IPS DF 4.7 (cell line): ENCODE data around the gene GTF2H2C.
"Not testable (repeated sequence)": the region's sequence is repeated elsewhere in the genome, so short reads cannot be mapped to it uniquely, and the experiment has no call there.

ENCODE experiments used
- DNase-seq: peaks from one replicate; pipeline ENCODE4 v3.0.0-alpha.2; 2013; ENCODE audit warnings: low spot score; ENCODE audit errors: extremely low read depth

Gene GTF2H2C

DNA sequence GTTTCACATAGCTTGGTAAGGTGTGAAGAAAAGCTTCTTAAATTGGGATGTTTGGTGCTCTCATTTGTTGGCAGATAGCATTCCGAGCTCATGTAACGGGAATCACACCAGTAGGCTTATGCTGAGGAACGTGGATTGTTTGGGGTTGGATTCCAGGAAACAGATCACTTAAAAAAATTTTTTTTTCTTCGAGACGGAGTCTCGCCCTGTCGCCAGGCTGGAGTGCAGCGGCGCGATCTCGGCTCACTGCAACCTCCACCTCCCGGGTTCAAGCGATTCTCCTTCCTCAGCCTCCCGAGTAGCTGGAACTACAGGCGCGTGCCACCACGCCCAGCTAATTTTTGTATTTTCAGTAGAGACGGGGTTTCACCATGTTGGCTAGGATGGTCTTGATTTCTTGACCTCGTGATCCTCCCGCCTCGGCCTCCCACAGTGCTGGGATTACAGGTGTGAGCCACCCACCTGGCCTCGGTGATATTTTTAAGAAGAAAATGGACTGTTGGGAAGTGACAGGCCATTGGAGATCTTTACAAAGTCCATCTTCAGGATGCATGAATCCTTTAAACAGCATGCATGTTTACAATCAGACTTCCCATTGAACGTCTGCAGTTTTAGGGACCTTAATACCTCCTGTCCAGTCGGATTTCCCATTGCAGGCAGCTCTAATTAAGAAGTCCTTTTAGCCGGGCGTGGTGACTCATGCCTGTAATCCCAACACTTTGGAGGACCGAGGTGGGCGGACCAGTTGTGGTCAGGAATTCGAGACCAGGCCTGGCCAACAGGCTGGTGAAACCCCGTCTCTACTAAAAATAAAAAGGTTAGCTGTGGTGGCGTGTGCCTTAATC is 818 bp downstream of the GTF2H2C start:
- not testable (repeated sequence) for DNase-seq

DNA sequence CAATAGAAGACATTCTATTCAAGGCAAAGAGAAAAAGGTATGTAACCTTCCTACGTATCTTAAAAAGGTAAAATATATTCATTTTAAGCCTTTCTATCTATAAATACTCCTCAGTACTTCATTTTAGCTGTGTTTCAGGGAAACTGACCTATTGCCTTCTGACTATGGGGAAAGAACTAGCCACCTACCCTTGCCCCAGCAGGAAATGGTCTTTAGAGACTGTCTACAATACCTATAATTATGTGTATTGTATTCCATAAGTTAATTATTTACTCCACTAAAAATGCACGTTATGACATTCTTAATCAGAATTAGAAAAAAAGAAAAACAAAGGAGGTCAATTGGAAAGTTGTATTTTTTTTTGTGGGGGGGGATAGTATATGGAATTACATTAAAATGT is 6.2 kb downstream of the GTF2H2C start:
- DNase-seq = not testable (repeated sequence)

DNA sequence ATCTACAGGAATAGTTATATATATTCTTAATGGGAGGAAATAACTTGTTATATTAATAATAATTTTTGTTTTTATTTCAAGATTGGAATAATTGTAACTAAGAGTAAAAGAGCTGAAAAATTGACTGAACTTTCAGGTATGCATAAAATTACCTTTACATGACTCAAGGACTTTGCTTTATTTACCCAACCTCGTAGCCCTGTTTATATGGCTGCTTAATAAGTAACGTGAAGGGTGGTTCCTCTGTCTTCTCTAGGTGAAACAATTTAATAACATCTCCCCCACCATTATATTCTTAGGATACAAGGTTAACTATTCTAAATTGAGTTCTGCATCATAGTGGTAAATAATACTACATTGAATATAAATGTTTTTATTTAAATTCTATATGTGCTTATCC is 8.1 kb downstream of the GTF2H2C start:
- not testable (repeated sequence) for DNase-seq

DNA sequence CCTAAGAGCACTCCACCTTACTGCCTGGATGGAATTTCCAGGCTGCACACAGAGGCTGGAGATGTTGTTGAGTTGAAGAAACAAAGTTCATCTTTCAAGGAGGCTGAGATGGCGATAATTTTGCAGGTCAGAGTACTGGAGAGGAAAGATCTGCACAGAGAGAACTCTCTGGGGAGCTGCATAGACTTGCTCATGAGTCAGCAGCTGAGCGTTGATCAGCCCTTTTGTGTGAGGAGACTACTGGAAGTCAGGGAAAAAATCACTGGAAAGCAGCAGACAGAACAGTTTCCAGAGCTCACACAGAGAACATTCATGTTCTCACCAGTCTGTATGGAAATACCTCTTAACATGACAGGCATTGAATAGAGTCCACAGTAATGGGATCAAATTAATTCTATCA is 23.4 kb downstream of the GTF2H2C start:
- DNase-seq = not testable (repeated sequence)

DNA sequence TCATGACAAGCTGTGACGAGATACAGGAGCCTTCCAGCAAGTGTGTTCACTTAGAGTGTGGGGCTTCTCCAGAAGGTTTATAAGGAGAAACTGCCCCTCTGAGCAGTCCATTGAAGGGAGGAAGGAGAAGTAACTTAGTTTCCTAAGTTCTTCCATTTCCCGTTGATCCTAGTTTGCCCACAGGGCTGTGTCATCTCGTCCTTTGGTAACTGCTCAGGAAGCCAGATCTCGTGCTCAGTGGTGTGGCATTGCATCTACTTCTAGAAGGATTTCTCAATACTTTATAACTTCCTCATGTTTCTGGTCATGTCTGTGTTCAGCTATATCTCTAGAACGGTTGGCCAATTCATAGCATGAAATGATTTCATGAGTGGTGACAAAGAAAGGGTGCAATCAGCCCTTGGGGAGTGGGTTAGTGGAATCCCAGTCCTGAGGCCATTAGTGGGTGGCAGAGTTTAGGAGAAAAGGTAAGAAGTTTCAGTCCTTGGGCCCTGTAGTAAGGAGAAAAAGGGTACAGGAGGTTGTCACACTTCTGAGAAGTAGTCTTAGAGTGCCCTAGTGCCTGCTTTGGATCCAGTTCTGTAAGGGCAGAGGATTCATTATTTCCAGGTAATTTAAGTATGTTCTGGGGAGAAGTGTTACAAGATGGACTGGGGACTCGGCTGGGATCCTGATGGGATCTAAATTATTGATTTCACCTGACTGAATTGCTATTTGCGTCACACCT is 36.3 kb downstream of the GTF2H2C start:
- DNase-seq = not testable (repeated sequence)

DNA sequence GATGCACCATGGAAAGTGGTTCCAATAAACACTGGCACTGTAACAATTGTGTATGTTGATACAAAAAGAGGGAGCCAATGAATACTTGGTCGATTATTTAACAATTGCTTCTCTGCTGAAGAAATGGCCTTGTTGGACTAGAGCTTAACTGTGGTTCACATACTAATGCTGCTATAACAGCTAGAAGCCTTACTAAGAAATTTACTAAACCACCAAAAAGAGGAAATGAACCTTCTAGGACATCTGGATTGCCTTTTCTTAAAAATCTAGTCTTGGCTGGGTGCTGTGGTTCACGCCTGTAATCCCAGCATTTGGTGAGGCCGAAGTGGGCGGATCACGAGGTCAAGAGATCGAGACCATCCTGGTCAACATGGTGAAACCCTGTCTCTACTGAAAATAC is 42.0 kb downstream of the GTF2H2C start:
- DNase-seq = not testable (repeated sequence)

DNA sequence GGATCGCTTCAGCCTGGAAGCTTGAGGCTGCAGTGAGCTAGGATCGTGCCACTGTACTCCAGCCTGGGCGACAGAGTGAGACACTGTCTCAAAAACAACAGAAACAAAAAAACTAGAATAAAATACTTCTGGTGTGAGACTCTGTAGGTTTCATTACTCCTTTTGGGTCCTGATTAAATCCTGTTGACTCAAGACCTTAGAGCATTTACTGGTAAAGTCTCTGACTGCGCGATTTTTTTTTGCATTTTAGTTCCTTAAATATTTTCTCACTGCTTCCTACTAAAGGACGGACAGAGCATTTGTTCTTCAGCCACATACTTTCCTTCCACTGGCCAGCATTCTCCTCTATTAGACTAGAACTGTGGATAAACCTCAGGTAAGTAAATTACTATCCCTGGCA is 46.8 kb downstream of the GTF2H2C start:
- not testable (repeated sequence) for DNase-seq

DNA sequence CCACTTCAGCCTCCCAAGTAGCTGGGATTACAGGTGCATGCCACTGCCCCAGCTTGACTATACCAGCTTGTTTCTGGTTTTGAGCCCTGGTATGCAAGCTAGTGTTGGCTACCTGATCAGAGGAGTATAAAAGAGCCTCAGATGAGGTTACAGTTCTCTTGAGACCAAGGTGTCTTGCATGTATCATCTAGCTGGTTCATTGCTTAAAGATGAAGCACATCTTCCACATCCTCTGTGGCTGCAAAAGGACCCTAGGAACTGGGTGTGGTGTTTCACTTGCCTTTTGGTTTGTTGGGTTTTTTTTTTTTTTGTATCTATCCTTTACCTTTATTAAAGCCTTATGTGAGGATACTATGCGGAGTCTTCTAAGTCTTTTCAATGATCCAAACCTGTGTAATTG is 47.8 kb downstream of the GTF2H2C start:
- DNase-seq = not testable (repeated sequence)

DNA sequence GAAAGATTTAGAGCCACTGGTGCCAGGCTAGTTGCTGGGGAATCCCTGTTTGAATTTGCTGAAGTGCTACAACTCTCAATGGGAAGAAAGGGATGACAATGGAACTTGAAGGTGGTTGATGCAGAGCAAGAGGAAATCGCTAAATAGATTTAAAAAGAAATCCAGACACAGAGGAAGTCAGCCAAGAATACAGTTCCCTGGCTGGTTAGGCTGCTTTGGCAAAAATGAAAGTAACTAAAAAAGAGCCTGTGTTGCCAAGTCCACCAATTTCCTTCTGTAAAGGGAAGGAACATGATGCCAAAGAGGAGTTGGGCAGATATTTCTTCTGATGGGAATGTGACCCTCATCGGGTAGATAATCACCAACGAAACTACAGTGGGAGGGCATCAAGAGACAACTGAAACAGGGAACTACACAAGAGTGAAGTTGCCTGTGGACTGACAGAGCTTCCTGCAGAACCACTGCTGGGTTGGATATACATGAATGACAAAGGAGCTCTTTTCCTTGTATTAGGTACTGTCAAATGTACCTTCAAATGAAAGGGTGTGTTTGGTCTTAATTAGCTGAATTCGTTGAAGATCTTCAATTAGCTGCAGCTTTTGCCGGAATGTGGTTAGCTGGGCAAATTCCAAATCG is 49.0 kb downstream of the GTF2H2C start:
- not testable (repeated sequence) for DNase-seq

DNA sequence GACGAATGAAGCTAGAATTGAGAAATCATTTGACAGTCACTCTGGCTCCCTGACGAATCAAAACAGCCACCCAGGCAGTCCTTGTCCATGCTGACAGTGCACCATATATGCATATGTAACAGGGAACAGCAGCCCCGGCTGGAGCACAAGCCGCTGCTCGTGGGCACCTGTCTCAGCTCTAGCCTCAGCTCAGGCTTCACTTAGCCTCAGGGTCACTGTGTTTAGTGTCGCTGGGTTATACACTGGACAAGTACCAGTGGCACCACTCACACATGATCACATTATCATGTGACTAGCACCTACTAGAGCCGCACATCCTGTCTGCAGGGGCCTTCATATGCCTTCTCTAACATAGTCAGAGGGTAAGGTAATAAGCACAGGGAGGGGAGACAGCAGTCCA is 54.9 kb downstream of the GTF2H2C start:
- not testable (repeated sequence) for DNase-seq

DNA sequence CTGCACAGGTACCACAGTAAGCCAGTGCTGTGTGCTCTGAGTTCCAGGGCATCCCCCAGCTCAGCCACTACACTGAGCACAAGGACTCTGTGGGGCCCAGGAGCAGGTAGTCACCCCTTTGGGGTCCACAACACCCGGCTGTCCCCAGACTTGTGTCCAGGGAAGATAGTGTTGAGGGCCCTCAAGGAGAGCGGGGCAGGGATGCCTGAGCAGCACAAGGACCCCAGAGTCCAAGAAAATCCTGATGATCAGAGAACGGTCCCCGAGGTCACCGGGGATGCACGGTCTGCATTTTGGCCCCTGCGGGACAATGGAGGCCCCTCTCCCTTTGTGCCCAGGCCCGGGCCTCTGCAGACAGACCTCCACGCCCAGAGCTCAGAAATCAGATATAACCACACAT is 71.9 kb downstream of the GTF2H2C start:
- not testable (repeated sequence) for DNase-seq
